A549 (cell line): ENCODE measurements around the gene TAS1R3. TPM values are rescaled to one million over a fixed set of nuclear protein-coding genes. Genes with fewer than 3 reads are reported as not detected.

Experiments used
- ATAC-seq, 2 experiments: fragments of 200-7000 bp in 1 of 2; fragments of >200 bp in 1 of 2; cut with Nextera tagmentation in 1 of 2; cut with Tn5 transposase in 1 of 2; 3 replicates each; pipeline versions ENCODE4 v1.8.0 to v1.9.1; 2018 to 2020; ENCODE audit warnings: mild to moderate bottlenecking in 1 of 2, moderate library complexity in 1 of 2
- CTCF ChIA-PET: fragments of 300-600 bp; sonication (Branson Sonifier 250); formaldehyde crosslinking; extraction: SDS; loops from one replicate; lab custom pipeline; 2021; ENCODE audit warnings: antibody characterized with exemption, inconsistent platforms; lab: Yijun Ruan, JAX
- POLR2A ChIA-PET: fragments of 350-600 bp; formaldehyde crosslinking; extraction: SDS; loops from one replicate; lab custom pipeline; 2021; ENCODE audit warnings: antibody characterized with exemption, inconsistent platforms; lab: Yijun Ruan, JAX
- DNase-seq, 2 experiments: peaks; one replicate each; pipeline versions ENCODE4 v3.0.0 to v3.0.0-alpha.2; 2011 to 2016; ENCODE audit warnings: low read depth in 1 of 2, low spot score in 1 of 2
- FAIRE-seq: peaks from 2 replicates; lab custom pipeline; 2011; peaks lifted over from hg19 to GRCh38; lab: Jason Lieb, UNC
- H3K27ac ChIP-seq, 2 experiments: fragments of >200 bp; sonication (Bioruptor Twin); formaldehyde crosslinking; 3 replicates each; pipeline ENCODE4 v1.5.1; 2016 to 2017
- H3K4me1 ChIP-seq: fragments of >200 bp; sonication (Bioruptor Twin); formaldehyde crosslinking; 3 replicates; pipeline ENCODE4 v1.6.1; 2016
- H3K4me2 ChIP-seq: fragments of >200 bp; sonication (Bioruptor Twin); formaldehyde crosslinking; 3 replicates; pipeline ENCODE4 v1.6.1; 2016
- H3K4me3 ChIP-seq: fragments of >200 bp; sonication (Bioruptor Twin); formaldehyde crosslinking; 3 replicates; pipeline ENCODE4 v1.5.1; 2016
- H3K9me3 ChIP-seq: fragments of >200 bp; sonication (Bioruptor Twin); formaldehyde crosslinking; 3 replicates; pipeline ENCODE4 v1.6.1; 2016
- BCL3 ChIP-seq: fragments of >200 bp; sonication (Bioruptor Twin); formaldehyde crosslinking; IDR thresholded peaks from 3 replicates; pipeline ENCODE4 v1.6.1; 2016
- E2F6 ChIP-seq: IDR thresholded peaks from 2 replicates; pipeline ENCODE4 v1.6.1; 2012; ENCODE audit warnings: low read depth, borderline replicate concordance
- EHMT2 ChIP-seq: fragments of 200-600 bp; sonication (generic); IDR thresholded peaks from 2 replicates; pipeline ENCODE4 v1.6.1; 2016; ENCODE audit warnings: antibody characterized with exemption, low read depth, mild to moderate bottlenecking, moderate library complexity
- EP300 ChIP-seq, 2 experiments: fragments of >200 bp; sonication (Bioruptor Twin); formaldehyde crosslinking; IDR thresholded peaks; 2 replicates in 1 of 2; 3 replicates in 1 of 2; pipeline ENCODE4 v1.6.1; 2016 to 2017
- ESRRA ChIP-seq: fragments of 150-350 bp; IDR thresholded peaks from 2 replicates; pipeline ENCODE4 v1.6.1; 2014; ENCODE audit warnings: mild to moderate bottlenecking, low read length, borderline replicate concordance
- FOSB ChIP-seq: fragments of 250-450 bp; sonication (Bioruptor Pico); IDR thresholded peaks from 2 replicates; pipeline ENCODE4 v1.5.0; 2020; ENCODE audit warnings: mild to moderate bottlenecking, moderate library complexity
- HES2 ChIP-seq: fragments of >200 bp; sonication (Bioruptor Twin); formaldehyde crosslinking; IDR thresholded peaks from 2 replicates; pipeline ENCODE4 v1.6.1; 2016
- HOXB13 ChIP-seq: fragments of 250-450 bp; sonication (Bioruptor Pico); IDR thresholded peaks from 2 replicates; pipeline ENCODE4 v1.5.0; 2020; ENCODE audit warnings: low read depth, mild to moderate bottlenecking, moderate library complexity
- JUN ChIP-seq, 2 experiments: fragments of >200 bp; sonication (Bioruptor Twin); formaldehyde crosslinking; IDR thresholded peaks; 2 replicates in 1 of 2; 3 replicates in 1 of 2; pipeline ENCODE4 v1.6.1; 2016 to 2017
- MAFK ChIP-seq: fragments of 450-650 bp; IDR thresholded peaks from 2 replicates; pipeline ENCODE4 v1.6.1; 2014; ENCODE audit not compliant: partially characterized antibody
- MAX ChIP-seq: IDR thresholded peaks from 2 replicates; pipeline ENCODE4 v1.6.1; 2012
- MAZ ChIP-seq: fragments of 150-350 bp; IDR thresholded peaks from 2 replicates; pipeline ENCODE4 v1.6.1; 2014; ENCODE audit warnings: antibody characterized with exemption, low read depth, low read length, borderline replicate concordance
- PHF8 ChIP-seq: fragments of 200-600 bp; sonication (generic); IDR thresholded peaks from 2 replicates; pipeline ENCODE4 v1.6.1; 2016; ENCODE audit warnings: low read depth, mild to moderate bottlenecking, antibody characterized with exemption, moderate library complexity, borderline replicate concordance
- POLR2A ChIP-seq: IDR thresholded peaks from 2 replicates; pipeline ENCODE4 v1.6.1; 2012; ENCODE audit warnings: mild to moderate bottlenecking, low read length
- REST ChIP-seq: fragments of 200-600 bp; sonication (generic); IDR thresholded peaks from 2 replicates; pipeline ENCODE4 v1.6.1; 2016; ENCODE audit warnings: antibody characterized with exemption, mild to moderate bottlenecking, moderate library complexity
- SMC3 ChIP-seq: fragments of >200 bp; sonication (Bioruptor Twin); formaldehyde crosslinking; IDR thresholded peaks from 3 replicates; pipeline ENCODE4 v1.6.1; 2018; ENCODE audit warnings: inconsistent platforms
- SREBF2 ChIP-seq: fragments of 450-650 bp; IDR thresholded peaks from 2 replicates; pipeline ENCODE4 v1.6.1; 2014; ENCODE audit warnings: mild to moderate bottlenecking, moderate library complexity
- TFCP2L1 ChIP-seq: fragments of 250-450 bp; sonication (Bioruptor Pico); IDR thresholded peaks from 2 replicates; pipeline ENCODE4 v1.5.0; 2021; ENCODE audit warnings: mild to moderate bottlenecking
- USF2 ChIP-seq: fragments of 450-650 bp; IDR thresholded peaks from 2 replicates; pipeline ENCODE4 v1.6.1; 2014; ENCODE audit warnings: antibody characterized with exemption
- ZC3H11A ChIP-seq: fragments of 450-650 bp; IDR thresholded peaks from 2 replicates; pipeline ENCODE4 v1.6.1; 2014; ENCODE audit warnings: antibody characterized with exemption, mild to moderate bottlenecking
- WGBS: methylation state at CpG from one replicate; pipeline ENCODE4 v1.1.6; 2017; ENCODE audit errors: missing lambda C conversion rate; 5-methylcytosine and 5-hydroxymethylcytosine counted together
- polyA plus RNA-seq, 4 experiments: library from polyadenylated mRNA; depleted of rRNA in 3 of 4; stranded (reverse); fragments of >200 nt; fragmentation: RNase III in 1 of 4; extraction: RNeasy Plus Mini Kit Qiagen cat#74134 plus additional on column Dnase treatment in 1 of 4; gene quantifications; 2 replicates in 3 of 4; 3 replicates in 1 of 4; pipeline ENCODE4 v1.2.3, GENCODE V29; 2011 to 2017

The TAS1R3 gene
- polyA plus RNA-seq, 2 of the 4 experiments (the other 2 are of a cell fraction): 0.05 to 0.15 TPM

GRCh38 chr1:1324524-1325287 is 6.4 kb upstream of the TAS1R3 start, which contains the start of the genes CPTP and INTS11:
TSS of gene CPTP (plus strand) at chr1:1324802. CDS start at chr1:1326911, 2,109 bp downstream.
TSS of gene INTS11 (minus strand) at chr1:1324660. CDS start at chr1:1324608, 52 bp downstream.
- H3K27ac ChIP-seq: peak within 1 kb of the TSS; percentile 94 to 97
- ATAC-seq: peak; percentile 70 to 83
- H3K9me3 ChIP-seq: no peaks in the 10 kb centered on the region
- peak; percentile 73 to 89 for DNase-seq
- no peak for TF ChIP-seq EHMT2
- no peak for TF ChIP-seq SREBF2
- peak; percentile 67 for TF ChIP-seq POLR2A
- no peak for TF ChIP-seq MAZ
- TF ChIP-seq JUN (IDR thresholded peaks at IDR 0.05): peak in 1 of 2 experiments; percentile 57; a peak in 1 of 5 replicates
- TF ChIP-seq HOXB13: no peak
- TF ChIP-seq TFCP2L1 (CRISPR knock-in tag): no peak
- no peak for TF ChIP-seq USF2
- TF ChIP-seq MAFK: no peak
- TF ChIP-seq EP300 (IDR thresholded peaks at IDR 0.05): no peak
- TF ChIP-seq FOSB (CRISPR knock-in tag): no peak
- no peak for TF ChIP-seq REST
- TF ChIP-seq E2F6: 0 out of 2 replicates have a peak, but pooled peaks have one; percentile 28
- peak; percentile 41; the same call in 1 of the 2 replicates for TF ChIP-seq MAX
- TF ChIP-seq SMC3: no peak
- no peak for TF ChIP-seq HES2
- 0 out of 3 replicates have a peak, but pooled peaks have one; percentile 58 for TF ChIP-seq BCL3
- TF ChIP-seq ESRRA: no peak
- no peak for TF ChIP-seq ZC3H11A
- peak; percentile 3; the same call in 1 of the 2 replicates for TF ChIP-seq PHF8
- no peak for FAIRE-seq
- WGBS: 7% methylated on average over 3 of the region's 84 CpGs
- ChIA-PET CTCF (no interaction called here), POLR2A (no interaction called here)
- H3K4me1 ChIP-seq: peaks cover 6% of the 10 kb centered on the region; the same call in 1 of the 3 replicates
- H3K4me2 ChIP-seq: peak within 1 kb of the TSS; percentile 95
- peak within 1 kb of the TSS; percentile 96 for H3K4me3 ChIP-seq
